ENCODE results near the gene IVD. TPM values are rescaled to one million over a fixed set of nuclear protein-coding genes. Genes with fewer than 3 reads are reported as not detected.

The IVD gene
- total and polyA plus RNA-seq, 3 donors from 2014 or later = 79.1 to 94.7 (median 88.7) TPM

Other genes starting within 250 kb of the IVD start
- 10 to 100 TPM; 38.6 to 66.2 TPM for gene BUB1B, start 244.7 kb upstream of the IVD start, total RNA-seq
- gene BUB1B, start 244.7 kb upstream of the IVD start, polyA plus RNA-seq (ENCODE audit: insufficient read depth, low read depth, low replicate concordance) = 53.9 TPM
- 100 to 1,000 TPM; 140 to 245 TPM for gene PAK6, start 166.7 kb upstream of the IVD start, total RNA-seq
- gene PAK6, start 166.7 kb upstream of the IVD start, polyA plus RNA-seq (ENCODE audit: insufficient read depth, low read depth, low replicate concordance) = 47.4 TPM
- gene ANKRD63, start 122.7 kb upstream of the IVD start, total RNA-seq = 10 to 100 TPM in 1 of 2 donors, 1 to 10 TPM in 1; 3.1 to 11.8 TPM
- gene ANKRD63, start 122.7 kb upstream of the IVD start, polyA plus RNA-seq (ENCODE audit: insufficient read depth, low read depth, low replicate concordance) = not detected
- gene PLCB2, start 97.9 kb upstream of the IVD start, total RNA-seq = 1 to 10 TPM; 8.8 to 9.7 TPM
- gene PLCB2, start 97.9 kb upstream of the IVD start, polyA plus RNA-seq (ENCODE audit: insufficient read depth, low read depth, low replicate concordance) = 13.6 TPM
- gene INAFM2, start 82.1 kb upstream of the IVD start, total RNA-seq = 10 to 100 TPM; 31.8 to 49.8 TPM
- gene INAFM2, start 82.1 kb upstream of the IVD start, polyA plus RNA-seq (ENCODE audit: insufficient read depth, low read depth, low replicate concordance) = 43.4 TPM
- 10 to 100 TPM; 36.8 to 38.9 TPM for gene CCDC9B, start 64.9 kb upstream of the IVD start, total RNA-seq
- 20.4 TPM for gene CCDC9B, start 64.9 kb upstream of the IVD start, polyA plus RNA-seq (ENCODE audit: insufficient read depth, low read depth, low replicate concordance)
- gene PHGR1, start 54.8 kb upstream of the IVD start, total RNA-seq = not detected
- not detected for gene PHGR1, start 54.8 kb upstream of the IVD start, polyA plus RNA-seq (ENCODE audit: insufficient read depth, low read depth, low replicate concordance)
- gene DISP2, start 47.6 kb upstream of the IVD start, total RNA-seq = 1 to 10 TPM; 4.4 to 7.6 TPM
- 3.0 TPM for gene DISP2, start 47.6 kb upstream of the IVD start, polyA plus RNA-seq (ENCODE audit: insufficient read depth, low read depth, low replicate concordance)
- gene KNSTRN, start 23.1 kb upstream of the IVD start, total RNA-seq = 10 to 100 TPM; 39.6 to 66.9 TPM
- gene KNSTRN, start 23.1 kb upstream of the IVD start, polyA plus RNA-seq (ENCODE audit: insufficient read depth, low read depth, low replicate concordance) = 125 TPM
- gene BAHD1, start 35.2 kb downstream of the IVD start, total RNA-seq = 10 to 100 TPM; 52.0 to 53.9 TPM
- 47.9 TPM for gene BAHD1, start 35.2 kb downstream of the IVD start, polyA plus RNA-seq (ENCODE audit: insufficient read depth, low read depth, low replicate concordance)
- 10 to 100 TPM in 1 of 2 donors, 1 to 10 TPM in 1; 5.4 to 13.0 TPM for gene CHST14, start 65.2 kb downstream of the IVD start, total RNA-seq
- gene CHST14, start 65.2 kb downstream of the IVD start, polyA plus RNA-seq (ENCODE audit: insufficient read depth, low read depth, low replicate concordance) = 16.7 TPM
- gene CCDC32, start 159.2 kb downstream of the IVD start, total RNA-seq = 10 to 100 TPM; 13.9 to 19.4 TPM
- gene CCDC32, start 159.2 kb downstream of the IVD start, polyA plus RNA-seq (ENCODE audit: insufficient read depth, low read depth, low replicate concordance) = 18.3 TPM
- gene RPUSD2, start 163.5 kb downstream of the IVD start, total RNA-seq = 10 to 100 TPM; 12.3 to 14.9 TPM
- gene RPUSD2, start 163.5 kb downstream of the IVD start, polyA plus RNA-seq (ENCODE audit: insufficient read depth, low read depth, low replicate concordance) = 9.0 TPM
- gene KNL1, start 188.5 kb downstream of the IVD start, total RNA-seq = 10 to 100 TPM; 50.9 to 66.0 TPM
- 28.7 TPM for gene KNL1, start 188.5 kb downstream of the IVD start, polyA plus RNA-seq (ENCODE audit: insufficient read depth, low read depth, low replicate concordance)